Gastrocnemius medialis (tissue), 4 donors: ENCODE data around the gene LRRK1.

Experiments
- CTCF ChIP-seq, 5 experiments: fragments of 450-650 bp in 3 of 5; fragments of 200-600 bp in 2 of 5; sonication (generic) in 2 of 5; IDR thresholded peaks in 4 of 5; conservative IDR thresholded peaks in 1 of 5; 1 replicate in 4 of 5; 2 replicates in 1 of 5; pipeline ENCODE4 v1.5.1; 2016 to 2019; ENCODE audit warnings: antibody characterized with exemption in 5 of 5, mild to moderate bottlenecking in 3 of 5, moderate library complexity in 3 of 5
- POLR2A ChIP-seq, 2 donors: fragments of 450-650 bp; IDR thresholded peaks; one replicate each; pipeline ENCODE4 v1.6.1; 2017; ENCODE audit warnings: antibody characterized with exemption in 2 of 2, mild to moderate bottlenecking in 2 of 2, moderate library complexity in 2 of 2

- TF ChIP-seq CTCF (IDR thresholded peaks at IDR 0.05 in 4 of 5, conservative IDR thresholded peaks at IDR 0.05 in 1 of 5), result no peak
- no peak for TF ChIP-seq POLR2A (IDR thresholded peaks at IDR 0.05)
Observed at GRCh38 chr15:100890051-100890720, 29.0 kb upstream of the LRRK1 start.
